NOMO-1 treated with DMSO at 0.1 percent for 48 hours (cell line): ENCODE results near the gene ARPC2.

ENCODE experiments used
- DNase-seq: peaks from one replicate; lab custom pipeline; 2025; ENCODE audit not compliant: unreplicated experiment; lab: John Stamatoyannopoulos, UW

The ARPC2 gene

DNA sequence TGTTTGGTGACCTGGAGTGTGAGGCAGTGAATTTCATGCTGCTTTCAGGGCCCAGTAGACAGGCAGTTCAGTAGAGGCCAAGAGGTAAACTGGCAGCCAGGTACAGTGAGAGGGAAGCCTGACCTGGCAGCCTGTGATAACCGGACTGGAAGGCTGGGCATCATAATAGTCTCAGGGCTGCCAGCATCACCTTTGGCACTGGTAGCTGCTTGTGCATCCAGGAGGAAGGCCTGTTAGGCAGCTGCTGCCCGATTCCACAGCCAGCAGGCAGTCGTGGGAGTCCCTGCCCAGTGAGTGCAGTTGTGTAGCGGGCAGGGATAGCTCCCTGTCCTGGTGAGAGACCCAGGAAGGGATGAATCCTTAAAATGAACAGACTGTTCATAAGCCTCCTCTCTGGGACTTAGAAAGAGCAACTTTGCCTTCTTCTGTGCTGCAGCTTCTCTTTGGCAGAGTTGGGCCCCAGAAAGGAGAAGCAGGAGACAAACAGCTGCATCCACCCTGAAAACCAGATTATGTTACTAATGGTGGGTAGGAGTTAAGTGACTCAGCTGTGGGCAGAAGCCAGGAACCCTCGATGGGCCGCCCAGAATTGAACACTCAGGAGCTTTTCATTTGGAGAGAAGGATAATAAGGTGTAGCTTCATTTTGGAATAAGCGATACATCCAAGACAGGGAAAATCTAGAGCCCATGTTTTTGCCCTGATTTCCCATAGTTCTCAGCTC, 35.7 kb downstream of the ARPC2 start:
- DNase-seq: peak; percentile 56

DNA sequence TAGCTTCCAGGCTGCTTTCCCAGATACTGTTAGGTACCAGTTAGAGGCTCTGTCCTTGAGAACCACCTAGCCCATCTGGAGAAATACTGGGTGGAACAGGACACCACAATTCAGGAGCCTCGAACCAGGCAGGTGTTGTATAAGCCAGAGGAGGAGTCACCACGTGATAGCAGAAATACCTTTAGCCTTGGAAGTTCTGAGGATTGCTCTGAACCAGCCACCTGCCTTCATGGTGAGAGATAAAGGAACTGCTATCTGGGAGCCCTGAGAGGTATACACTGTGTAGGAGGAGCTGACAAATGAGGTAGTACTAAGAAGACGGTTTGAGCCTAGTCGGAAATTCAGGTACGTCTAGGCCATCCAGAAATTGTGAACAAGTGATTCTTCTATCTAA, 36.2 kb downstream of the ARPC2 start:
- DNase-seq: no peak

DNA sequence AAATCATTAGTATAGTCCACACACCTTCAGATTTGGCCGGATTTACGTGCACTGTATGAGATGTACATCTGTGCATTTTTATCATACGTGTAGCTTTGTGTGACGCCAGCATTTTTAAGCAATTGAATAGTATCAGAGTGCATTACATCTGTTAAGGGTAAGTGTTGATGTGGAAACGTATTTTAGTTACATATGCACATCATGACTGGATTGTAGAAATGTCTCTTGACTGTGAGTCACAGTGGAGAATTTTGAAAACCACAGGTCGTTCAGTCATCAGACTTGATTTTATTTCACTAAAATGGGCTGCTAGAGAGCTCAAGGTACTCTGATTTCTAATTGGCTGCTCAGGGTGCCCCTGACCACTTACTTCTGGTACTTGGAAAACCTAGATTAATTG, 38.5 kb downstream of the ARPC2 start:
- no peak for DNase-seq

DNA sequence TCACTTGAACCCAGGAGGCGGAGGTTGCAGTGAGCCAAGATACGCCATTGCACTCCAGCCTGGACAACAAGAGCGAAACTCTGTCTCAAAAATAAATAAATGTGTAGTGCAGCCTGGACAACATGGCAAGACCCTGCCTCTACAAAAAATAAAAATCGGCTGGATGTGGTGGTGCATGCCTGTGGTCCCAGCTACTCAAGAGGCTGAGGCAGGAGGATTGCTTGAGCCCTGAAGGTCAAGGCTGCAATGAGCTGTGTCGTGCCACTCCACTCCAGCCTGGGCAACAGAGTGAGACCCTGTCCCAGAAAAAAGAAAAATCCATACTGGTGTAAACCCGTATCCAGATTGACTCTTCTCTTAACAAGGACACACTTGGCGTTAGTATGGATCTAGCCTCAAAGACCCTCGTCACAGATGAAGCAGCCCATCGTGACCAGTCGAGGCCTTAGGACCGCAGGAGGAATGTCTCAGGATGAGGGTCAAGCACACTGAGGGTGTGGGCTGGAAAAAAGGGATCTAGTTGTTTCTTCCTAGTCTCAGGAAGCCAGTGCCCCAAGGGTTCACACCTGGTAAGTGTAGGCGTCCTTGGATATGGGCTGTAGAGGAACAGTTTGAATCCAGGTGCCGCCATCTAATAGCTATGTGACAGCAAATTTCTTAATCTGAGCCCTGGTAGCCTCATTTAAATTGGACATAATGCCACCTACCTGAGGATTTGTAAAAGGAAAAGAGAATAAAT, 39.8 kb downstream of the ARPC2 start:
- DNase-seq: no peak

DNA sequence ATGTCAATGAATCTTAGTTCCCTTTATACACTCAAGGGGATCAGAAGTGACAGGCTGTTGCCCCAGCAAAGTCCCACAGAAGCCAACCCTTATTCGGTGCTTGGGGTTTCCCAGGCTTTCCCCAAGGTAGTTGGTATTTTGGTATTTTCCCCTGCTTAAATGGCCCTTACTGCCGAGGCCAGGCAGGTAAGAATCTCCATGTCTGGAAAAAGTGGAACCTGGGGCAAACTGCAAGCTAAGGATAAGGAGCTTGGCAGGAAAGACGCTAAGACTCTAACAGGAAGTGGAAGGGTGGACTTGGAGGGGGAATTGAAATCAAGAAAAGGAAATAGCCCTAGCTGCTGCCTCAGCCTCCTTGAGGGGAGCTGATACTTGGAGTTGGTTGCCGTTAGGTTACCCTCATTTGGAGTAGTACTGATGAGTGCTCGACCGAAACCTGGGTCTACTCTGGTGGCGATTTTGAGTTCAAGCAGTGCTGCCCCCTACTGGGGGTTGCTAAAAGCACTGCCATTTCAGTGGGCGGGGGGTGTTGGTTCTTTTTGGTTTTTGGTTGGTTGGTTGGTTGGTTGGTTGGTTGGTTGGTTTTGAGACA, 40.5 kb downstream of the ARPC2 start:
- DNase-seq: peak; percentile 98

DNA sequence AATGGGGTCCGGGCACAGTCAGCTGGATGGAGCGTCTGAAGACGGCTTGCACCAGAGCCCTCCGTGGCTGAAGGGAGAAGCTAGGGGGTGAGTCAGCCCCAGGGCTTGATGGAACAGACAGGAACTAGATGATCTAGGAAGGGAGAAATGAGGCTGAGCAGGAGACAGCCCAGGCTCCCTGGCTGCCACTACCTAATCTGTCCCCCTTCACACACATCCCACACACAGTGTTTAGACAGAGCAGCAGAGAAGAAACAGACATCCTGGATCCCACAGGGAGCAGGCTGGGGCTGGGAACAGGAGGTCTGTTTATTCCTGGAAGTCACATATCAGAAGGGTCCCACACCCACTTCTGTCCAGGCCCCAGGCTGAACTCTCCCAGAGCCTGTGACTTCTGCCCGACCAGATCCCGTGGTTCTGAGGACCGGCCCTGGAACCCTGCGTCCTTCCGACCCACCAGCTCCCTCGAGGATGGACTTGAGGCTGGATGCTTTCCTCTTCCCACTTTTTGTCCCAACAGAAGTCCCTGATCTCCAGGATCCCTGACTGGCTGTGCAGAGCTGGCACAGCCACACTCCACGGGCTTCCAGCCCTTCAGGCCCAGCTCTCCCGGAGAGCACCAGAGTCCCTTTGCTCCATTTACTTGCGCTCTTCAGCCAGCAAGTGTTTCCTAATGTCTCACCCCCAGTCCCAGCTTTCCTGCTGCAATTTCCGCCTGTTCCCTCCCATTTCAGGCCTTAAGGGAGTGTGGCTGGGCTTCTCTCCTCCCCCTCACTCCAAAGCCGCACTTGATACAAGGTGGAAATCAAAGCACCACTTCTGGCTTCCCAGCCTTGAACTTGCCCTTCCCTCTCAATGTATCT, 42.3 kb downstream of the ARPC2 start:
- peak; percentile 30 for DNase-seq

DNA sequence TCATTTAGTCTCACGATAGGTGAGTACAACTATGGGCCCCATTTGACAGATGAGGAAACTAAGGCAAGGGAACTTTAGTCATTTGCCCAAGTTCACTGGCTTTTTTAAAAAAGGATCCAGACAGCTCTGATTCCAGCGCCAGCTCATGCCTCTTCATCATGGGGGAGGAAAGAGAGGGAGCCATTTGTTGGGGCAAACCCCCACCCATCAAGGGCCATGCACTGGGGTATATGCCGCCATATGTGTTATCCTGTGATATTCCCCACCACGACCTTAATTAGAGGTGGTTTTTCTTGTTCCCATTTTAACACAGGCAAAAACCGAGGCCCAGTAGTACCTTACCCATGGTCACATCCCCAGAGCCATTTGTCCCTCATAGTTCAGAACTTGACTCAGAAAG, 43.2 kb downstream of the ARPC2 start:
- no peak for DNase-seq

DNA sequence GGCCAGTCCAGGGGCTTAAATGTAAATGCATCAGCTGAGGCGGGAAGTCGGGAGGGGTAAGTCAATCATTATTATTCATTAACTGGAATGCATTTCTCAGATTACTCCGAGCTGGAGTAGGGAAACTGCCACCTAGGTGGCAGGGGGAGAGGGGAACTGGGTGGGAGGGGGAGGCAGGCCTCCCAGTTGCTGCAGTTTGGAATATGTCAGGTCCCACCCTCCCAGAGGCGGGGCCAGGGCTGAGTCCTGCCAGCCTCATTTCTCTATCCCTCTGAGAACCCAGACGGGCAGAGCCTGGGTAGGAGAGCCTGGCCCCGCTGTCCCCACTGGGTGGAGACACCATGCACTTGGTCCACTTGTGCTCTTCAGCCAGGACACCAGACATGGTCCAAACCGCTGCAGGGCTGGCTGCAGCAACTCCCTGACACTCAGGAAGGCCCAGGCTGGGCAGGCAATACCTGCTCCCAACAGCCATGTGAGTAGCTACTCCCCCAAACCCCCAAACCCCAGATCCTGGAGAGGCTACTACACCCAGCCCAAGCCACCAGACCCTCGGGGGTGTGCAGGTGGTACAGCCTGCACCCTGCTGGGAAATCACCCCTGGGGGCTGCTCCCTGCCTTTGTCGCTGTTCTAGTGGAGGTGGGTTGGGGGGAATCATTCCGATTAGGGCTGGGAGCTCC, 43.9 kb downstream of the ARPC2 start, which contains the start of gene GPBAR1:
Gene GPBAR1, plus strand, starts transcription at position 274 of the 681 bp plus-strand sequence. CDS start 1,710 bp downstream, outside the sequence.
- no peak for DNase-seq

DNA sequence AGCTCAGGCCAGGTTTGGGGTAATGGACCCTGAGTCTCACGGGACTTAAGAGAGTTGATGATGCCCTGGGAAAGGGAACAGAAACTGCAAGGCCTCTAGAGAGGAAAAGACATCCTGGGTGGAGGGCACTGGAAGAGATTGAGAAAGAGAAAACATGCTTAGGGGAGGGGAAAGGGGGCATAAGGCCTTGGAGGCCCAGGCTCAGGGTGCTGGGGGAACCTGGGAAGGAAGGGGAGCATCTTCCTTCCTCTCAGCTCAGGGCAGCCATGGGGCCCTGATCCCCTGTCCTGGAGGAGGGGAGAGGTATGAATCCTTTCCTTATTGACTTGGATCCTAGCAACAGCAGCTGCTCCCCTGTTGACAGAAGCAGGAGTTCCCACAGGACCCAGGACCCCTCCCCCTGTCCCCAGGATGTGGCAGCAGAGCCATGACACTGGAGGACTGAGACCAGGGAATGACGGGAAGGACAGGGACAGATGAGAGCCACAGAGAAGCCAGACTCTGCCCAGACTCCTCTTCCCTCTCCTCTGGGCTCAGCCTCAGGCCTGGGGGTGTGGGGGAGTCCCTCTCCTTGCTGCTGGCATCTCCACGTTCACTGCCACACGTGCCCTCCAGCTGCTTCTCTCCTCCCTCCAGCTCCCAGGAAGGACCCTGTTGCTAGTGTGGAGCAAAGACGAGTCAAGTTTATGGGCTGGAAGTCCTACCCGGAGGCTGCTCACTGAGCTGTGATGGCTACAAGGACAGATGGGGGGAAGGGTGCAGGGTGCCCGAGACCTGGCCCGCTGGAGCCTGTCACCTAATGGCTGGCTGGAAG, 44.6 kb downstream of the ARPC2 start:
- DNase-seq: peak; percentile 12

DNA sequence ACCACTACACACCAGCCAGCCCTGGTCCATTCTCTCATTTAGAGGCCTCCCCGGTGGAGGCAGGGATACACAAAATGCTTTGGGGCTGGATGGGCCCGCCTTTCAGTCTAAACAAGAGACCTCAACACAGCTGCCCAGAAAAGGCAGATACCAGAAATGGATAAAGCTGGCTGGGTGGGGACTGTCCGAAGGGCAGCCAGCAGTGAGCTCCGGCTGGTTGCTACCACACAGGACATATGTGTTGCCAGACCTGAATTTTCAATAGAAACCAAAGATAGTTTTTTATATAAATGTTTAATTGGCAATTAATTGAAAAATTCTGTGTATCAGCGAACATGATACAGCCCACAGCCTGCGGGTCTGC, 45.2 kb downstream of the ARPC2 start:
- DNase-seq: no peak

DNA sequence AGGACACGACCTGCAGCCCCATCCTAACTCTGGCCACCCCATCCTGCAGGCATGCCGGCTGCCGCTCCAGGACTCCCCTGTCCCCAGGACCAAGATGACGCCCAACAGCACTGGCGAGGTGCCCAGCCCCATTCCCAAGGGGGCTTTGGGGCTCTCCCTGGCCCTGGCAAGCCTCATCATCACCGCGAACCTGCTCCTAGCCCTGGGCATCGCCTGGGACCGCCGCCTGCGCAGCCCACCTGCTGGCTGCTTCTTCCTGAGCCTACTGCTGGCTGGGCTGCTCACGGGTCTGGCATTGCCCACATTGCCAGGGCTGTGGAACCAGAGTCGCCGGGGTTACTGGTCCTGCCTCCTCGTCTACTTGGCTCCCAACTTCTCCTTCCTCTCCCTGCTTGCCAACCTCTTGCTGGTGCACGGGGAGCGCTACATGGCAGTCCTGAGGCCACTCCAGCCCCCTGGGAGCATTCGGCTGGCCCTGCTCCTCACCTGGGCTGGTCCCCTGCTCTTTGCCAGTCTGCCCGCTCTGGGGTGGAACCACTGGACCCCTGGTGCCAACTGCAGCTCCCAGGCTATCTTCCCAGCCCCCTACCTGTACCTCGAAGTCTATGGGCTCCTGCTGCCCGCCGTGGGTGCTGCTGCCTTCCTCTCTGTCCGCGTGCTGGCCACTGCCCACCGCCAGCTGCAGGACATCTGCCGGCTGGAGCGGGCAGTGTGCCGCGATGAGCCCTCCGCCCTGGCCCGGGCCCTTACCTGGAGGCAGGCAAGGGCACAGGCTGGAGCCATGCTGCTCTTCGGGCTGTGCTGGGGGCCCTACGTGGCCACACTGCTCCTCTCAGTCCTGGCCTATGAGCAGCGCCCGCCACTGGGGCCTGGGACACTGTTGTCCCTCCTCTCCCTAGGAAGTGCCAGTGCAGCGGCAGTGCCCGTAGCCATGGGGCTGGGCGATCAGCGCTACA, 45.9 kb downstream of the ARPC2 start:
- no peak for DNase-seq

DNA sequence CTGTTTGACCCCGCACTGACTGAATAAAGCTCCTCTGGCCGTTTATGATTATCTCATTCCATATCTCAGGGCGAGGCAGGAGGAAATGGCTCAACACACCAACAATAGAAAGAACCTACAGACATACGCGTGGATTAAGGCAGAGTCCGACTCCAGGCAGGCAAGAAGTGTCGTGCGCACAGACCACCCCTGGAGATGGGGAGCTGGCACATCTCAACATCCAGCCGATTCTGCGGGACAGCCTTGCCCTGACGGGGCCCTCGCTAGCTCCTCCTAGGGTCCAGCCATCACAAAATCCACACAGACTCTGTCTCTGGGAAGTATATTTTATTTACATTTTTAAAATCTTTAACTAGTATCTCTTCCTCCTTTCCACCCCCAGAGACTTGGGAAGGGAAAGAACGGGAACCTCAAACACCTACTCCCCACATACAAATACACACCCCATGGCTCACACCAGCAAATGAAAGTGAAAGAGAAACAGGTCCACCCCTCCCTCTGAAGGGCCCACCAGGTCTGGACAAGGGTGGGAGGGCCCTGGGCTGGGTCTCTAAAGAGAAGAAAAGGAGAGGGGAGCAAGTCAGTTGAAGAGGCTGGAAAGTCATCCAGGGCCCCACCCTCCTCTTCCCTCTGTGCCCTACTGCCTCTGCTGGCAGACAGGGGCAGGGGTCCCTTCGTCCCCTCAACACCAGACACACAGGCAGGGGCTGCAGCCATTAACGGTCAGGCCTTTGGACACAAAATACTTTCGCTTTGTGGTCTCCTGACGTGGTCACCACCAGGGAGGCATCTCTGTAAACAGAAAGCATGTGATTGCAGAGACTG, 47.0 kb downstream of the ARPC2 start:
- DNase-seq: no peak

DNA sequence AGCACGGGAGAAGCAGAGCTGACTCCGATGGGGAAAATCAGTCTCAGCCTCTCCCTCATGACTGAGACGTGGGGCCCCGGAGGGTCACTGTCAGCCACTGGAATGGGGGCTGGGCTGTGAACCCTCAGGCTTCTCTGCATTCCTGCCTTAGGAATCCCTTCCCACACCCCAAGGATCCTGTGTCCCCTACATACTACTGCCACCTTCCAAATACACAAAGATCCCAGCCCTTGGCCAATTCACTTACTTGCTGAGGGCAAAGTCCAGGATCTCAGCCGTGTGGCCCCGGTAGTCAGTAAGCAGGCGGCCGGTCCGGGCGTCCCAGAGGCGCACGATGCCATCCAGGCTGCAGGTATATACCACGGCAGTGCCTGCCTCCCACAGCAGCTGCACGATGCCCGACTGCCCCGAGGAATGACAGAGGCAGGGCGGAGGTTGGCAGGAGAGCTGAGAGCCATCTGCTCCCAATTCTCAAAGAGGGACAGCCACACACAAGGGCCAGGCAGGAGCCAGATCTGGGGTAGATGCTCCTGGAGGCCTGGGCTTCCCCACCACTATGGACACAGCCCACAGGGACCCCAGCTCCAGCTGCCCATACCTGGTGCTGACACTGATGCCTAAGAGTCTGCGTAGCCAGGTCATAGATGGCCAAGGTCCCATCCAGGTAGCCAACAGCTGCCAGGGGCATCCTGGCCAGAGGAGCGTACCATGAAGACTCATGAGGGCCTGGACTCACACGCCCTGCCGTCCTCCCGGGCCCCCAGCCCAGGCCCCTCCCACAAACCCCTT, 48.0 kb downstream of the ARPC2 start:
- DNase-seq: no peak

DNA sequence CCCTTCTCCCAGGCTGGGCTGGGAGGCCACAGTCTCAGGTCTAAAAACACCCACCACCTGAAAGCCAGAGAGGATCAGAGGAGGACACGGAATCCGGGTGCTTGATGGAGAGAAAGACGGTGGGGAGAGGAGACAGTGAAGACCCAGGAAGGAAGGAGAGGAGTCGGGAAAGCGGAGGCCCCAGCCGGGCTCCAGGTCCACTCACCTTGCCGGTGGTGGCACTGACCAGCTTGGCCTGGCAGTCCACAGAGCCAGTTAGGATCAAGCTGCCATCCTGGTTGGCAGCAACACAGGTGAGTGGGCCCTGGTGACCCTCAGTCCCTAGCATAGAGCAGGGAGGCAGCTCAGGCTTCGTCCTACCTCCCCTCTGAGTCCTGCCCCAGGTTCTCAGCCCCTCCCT, 48.6 kb downstream of the ARPC2 start:
- DNase-seq: no peak

DNA sequence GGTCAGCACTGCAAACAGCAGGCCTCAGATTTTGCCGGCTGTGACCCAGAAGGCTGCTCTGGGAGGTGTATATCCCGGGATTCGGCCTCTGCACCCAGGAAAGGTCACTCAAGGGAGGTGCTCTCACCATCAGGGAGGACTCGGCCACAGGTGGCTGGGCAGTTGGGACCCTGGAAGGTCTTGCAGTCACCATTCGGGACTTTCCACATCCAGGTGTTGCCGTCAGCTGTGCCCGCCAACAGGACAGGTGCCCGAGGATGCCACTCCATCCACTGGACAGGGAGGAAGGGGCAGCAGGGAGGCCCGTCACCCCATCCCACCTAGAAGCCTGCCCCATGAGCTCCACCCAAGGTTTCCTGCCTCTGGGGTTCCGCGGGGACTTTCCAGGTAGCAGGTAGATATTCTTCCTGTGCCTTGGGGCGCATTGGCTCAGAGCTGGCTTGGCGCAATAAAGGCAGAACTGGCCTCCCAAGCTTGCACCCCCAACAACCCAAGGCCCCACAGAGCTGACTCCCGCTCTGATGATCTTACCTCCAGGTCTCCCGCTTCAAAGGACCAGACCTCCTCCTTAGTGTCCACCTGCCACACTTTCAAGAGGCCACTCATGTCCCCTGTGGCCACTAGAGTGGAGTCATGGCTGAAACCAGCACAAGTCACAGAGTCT, 49.5 kb downstream of the ARPC2 start:
- DNase-seq: no peak

DNA sequence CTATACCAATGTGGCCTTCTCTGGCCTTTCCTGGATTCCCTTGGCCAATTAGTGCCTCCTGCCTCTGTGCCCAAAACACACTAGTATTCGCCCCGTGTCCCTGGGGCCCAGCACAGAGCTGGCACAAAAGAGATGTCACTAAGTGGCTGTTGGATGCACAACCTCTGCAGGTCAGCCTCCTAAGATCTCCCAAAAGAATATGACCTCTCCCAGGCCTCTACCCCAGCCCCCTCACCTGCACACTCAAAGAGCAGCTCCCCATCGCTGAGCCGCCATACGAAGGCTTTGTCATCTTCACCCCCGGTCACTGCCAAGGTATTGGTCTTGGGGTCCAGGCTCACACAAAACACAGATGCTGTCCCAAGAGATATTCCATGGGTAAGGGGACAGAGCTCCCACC, 50.3 kb downstream of the ARPC2 start:
- no peak for DNase-seq
